Measurements from ENCODE around the gene BATF3. TPM values are rescaled to one million over a fixed set of nuclear protein-coding genes. Genes with fewer than 3 reads are reported as not detected.

The BATF3 gene
- total RNA-seq, 3 donors from 2014 or later (not counting 1 experiment from before 2014, with no cell fraction given), result 0.25 to 3.6 (median 1.2) TPM

- Histone ChIP-seq H3K27ac (ENCODE audit: low read length) (no peak overlapping the region), H3K4me3 (ENCODE audit: low read length) (no peak overlapping the region), H3K27me3 (ENCODE audit: control insufficient read depth, insufficient read depth, low read length) (no peaks in the 10 kb centered on the region), H3K4me1 (ENCODE audit: control insufficient read depth, insufficient read depth, low read length) (peaks cover 33% of the 10 kb centered on the region), H3K9me3 (ENCODE audit: control insufficient read depth, insufficient read depth, low read length) (no peaks in the 10 kb centered on the region), H3K36me3 (ENCODE audit: control insufficient read depth, insufficient read depth, low read length) (no peaks in the 10 kb centered on the region)
- intact Hi-C loops (cut with micrococcal nuclease), result no loop called here
- no peak for ATAC-seq
- peaks cover 29 to 58% of the 10 kb centered on the region in 2 donors for H3K27me3 Mint-ChIP-seq (ENCODE audit: low read depth in 2 of 2)
- 71% methylated on average over 9 of the region's 11 CpGs for WGBS (ENCODE audit: insufficient coverage)
- DNase-seq, result no peak
- no peak overlapping the region for H3K27ac Mint-ChIP-seq
- no peak for TF ChIP-seq CTCF (IDR thresholded peaks at IDR 0.05)
- no peak overlapping the region for H3K4me3 Mint-ChIP-seq
- no peaks in the 10 kb centered on the region for H3K9me3 Mint-ChIP-seq
- H3K36me3 Mint-ChIP-seq, result no peaks in the 10 kb centered on the region
- peaks cover 28 to 30% of the 10 kb centered on the region in 2 donors for H3K4me1 Mint-ChIP-seq
Measured at GRCh38 chr1:212678456-212679410, 20.9 kb downstream of the BATF3 start.

- no peaks in the 10 kb centered on the region for H3K36me3 ChIP-seq (ENCODE audit: control insufficient read depth, insufficient read depth, low read length)
- Mint-ChIP-seq H3K4me1 (peaks cover 16 to 19% of the 10 kb centered on the region in 2 donors), H3K9me3 (no peaks in the 10 kb centered on the region), H3K36me3 (no peaks in the 10 kb centered on the region), H3K27ac (no peak overlapping the region), H3K27me3 (ENCODE audit: low read depth in 2 of 2) (peaks cover 23 to 51% of the 10 kb centered on the region in 2 donors), H3K4me3 (no peak overlapping the region)
- intact Hi-C loops (cut with micrococcal nuclease), result no loop called here
- H3K9me3 ChIP-seq (ENCODE audit: control insufficient read depth, insufficient read depth, low read length), result no peaks in the 10 kb centered on the region
- H3K27me3 ChIP-seq (ENCODE audit: control insufficient read depth, insufficient read depth, low read length), result no peaks in the 10 kb centered on the region
- H3K4me1 ChIP-seq (ENCODE audit: control insufficient read depth, insufficient read depth, low read length), result peaks cover 21% of the 10 kb centered on the region
- DNase-seq, result no peak
- H3K27ac ChIP-seq (ENCODE audit: low read length), result no peak overlapping the region
- ATAC-seq, result no peak
- no peak for TF ChIP-seq CTCF (IDR thresholded peaks at IDR 0.05)
- H3K4me3 ChIP-seq (ENCODE audit: low read length), result no peak overlapping the region
- WGBS (ENCODE audit: insufficient coverage), result 87% methylated on average over 4 of the region's 4 CpGs
Measured at GRCh38 chr1:212677573-212677972, 22.1 kb downstream of the BATF3 start.

- ATAC-seq, result no peak
- H3K4me1 ChIP-seq (ENCODE audit: control insufficient read depth, insufficient read depth, low read length), result peaks cover 17% of the 10 kb centered on the region
- Mint-ChIP-seq H3K36me3 (no peaks in the 10 kb centered on the region), H3K27ac (no peak overlapping the region), H3K4me3 (no peak overlapping the region), H3K4me1 (peaks cover 12 to 14% of the 10 kb centered on the region in 2 donors), H3K27me3 (ENCODE audit: low read depth in 2 of 2) (peaks cover 26 to 55% of the 10 kb centered on the region in 2 donors), H3K9me3 (no peaks in the 10 kb centered on the region)
- H3K27ac ChIP-seq (ENCODE audit: low read length), result no peak overlapping the region
- WGBS (ENCODE audit: insufficient coverage), result 89% methylated on average over 4 of the region's 4 CpGs
- H3K27me3 ChIP-seq (ENCODE audit: control insufficient read depth, insufficient read depth, low read length), result no peaks in the 10 kb centered on the region
- intact Hi-C loops (cut with micrococcal nuclease), result no loop called here
- no peak for TF ChIP-seq CTCF (IDR thresholded peaks at IDR 0.05)
- H3K9me3 ChIP-seq (ENCODE audit: control insufficient read depth, insufficient read depth, low read length), result no peaks in the 10 kb centered on the region
- H3K36me3 ChIP-seq (ENCODE audit: control insufficient read depth, insufficient read depth, low read length), result no peaks in the 10 kb centered on the region
- no peak overlapping the region for H3K4me3 ChIP-seq (ENCODE audit: low read length)
- DNase-seq, result no peak
Measured at GRCh38 chr1:212677136-212677535, 22.5 kb downstream of the BATF3 start.
